CD8-positive, alpha-beta memory T cell (primary cell): ENCODE measurements around the gene DDX31. TPM values are rescaled to one million over a fixed set of nuclear protein-coding genes. Genes with fewer than 3 reads are reported as not detected.
A peak's percentile ranks its signal among the peaks of the same experiment; 100 is the strongest.

Experiments
- CTCF ChIA-PET: fragments of 350-600 bp; sonication (Branson Sonifier 250); formaldehyde crosslinking; loops from one replicate; lab custom pipeline; 2021; ENCODE audit warnings: antibody characterized with exemption; lab: Charles Lee
- POLR2A ChIA-PET: fragments of 350-600 bp; sonication (Branson Sonifier 250); formaldehyde crosslinking; loops from one replicate; lab custom pipeline; 2021; ENCODE audit warnings: antibody characterized with exemption; lab: Charles Lee
- DNase-seq, 5 donors: peaks; one replicate each; pipeline versions ENCODE4 v3.0.0 to v3.0.0-alpha.2; 2020 to 2022; ENCODE audit warnings: mixed read lengths in 1 of 5
- H3K27ac ChIP-seq: one replicate; pipeline ENCODE4 v1.7.0; 2013; ENCODE audit warnings: low read depth, mild to moderate bottlenecking, low read length, moderate library complexity
- H3K27me3 ChIP-seq: 2 replicates; pipeline ENCODE4 v1.7.0; 2013; ENCODE audit warnings: low read length, mild to moderate bottlenecking; ENCODE audit not compliant: insufficient read depth, poor library complexity, severe bottlenecking
- H3K36me3 ChIP-seq: 2 replicates; pipeline ENCODE4 v1.7.0; 2013; ENCODE audit warnings: mild to moderate bottlenecking, low read length, moderate library complexity; ENCODE audit not compliant: insufficient read depth
- H3K4me1 ChIP-seq: 2 replicates; pipeline ENCODE4 v1.7.0; 2013; ENCODE audit warnings: mild to moderate bottlenecking, low read length, moderate library complexity; ENCODE audit not compliant: insufficient read depth
- H3K4me3 ChIP-seq: 2 replicates; pipeline ENCODE4 v1.7.0; 2013; ENCODE audit warnings: mild to moderate bottlenecking, low read length
- H3K9me3 ChIP-seq: 2 replicates; pipeline ENCODE4 v1.7.0; 2013; ENCODE audit warnings: mild to moderate bottlenecking, low read length
- H3K27ac Mint-ChIP-seq, 8 donors: one replicate each; pipeline ENCODE4 v1.8.0; 2020 to 2021; ENCODE audit warnings: mixed read lengths in 8 of 8, mild to moderate bottlenecking in 6 of 8, inconsistent platforms in 3 of 8, moderate library complexity in 3 of 8
- H3K27me3 Mint-ChIP-seq, 2 donors: one replicate each; pipeline ENCODE4 v1.8.0; 2020 to 2021; ENCODE audit warnings: mixed read lengths in 2 of 2, mild to moderate bottlenecking in 1 of 2, moderate library complexity in 1 of 2
- H3K36me3 Mint-ChIP-seq, 3 donors: one replicate each; pipeline ENCODE4 v1.8.0; 2020 to 2021; ENCODE audit warnings: mixed read lengths in 3 of 3, inconsistent platforms in 1 of 3, mild to moderate bottlenecking in 1 of 3
- H3K4me1 Mint-ChIP-seq, 3 donors: one replicate each; pipeline ENCODE4 v1.8.0; 2020 to 2021; ENCODE audit warnings: mixed read lengths in 3 of 3, inconsistent platforms in 1 of 3, mild to moderate bottlenecking in 1 of 3
- H3K4me3 Mint-ChIP-seq, 7 donors: one replicate each; pipeline ENCODE4 v1.8.0; 2020 to 2021; ENCODE audit warnings: mixed read lengths in 7 of 7, mild to moderate bottlenecking in 6 of 7, moderate library complexity in 4 of 7, inconsistent platforms in 2 of 7
- H3K9me3 Mint-ChIP-seq, 5 donors: one replicate each; pipeline ENCODE4 v1.8.0; 2020 to 2022; ENCODE audit warnings: mixed read lengths in 5 of 5, mild to moderate bottlenecking in 3 of 5, moderate library complexity in 2 of 5, inconsistent platforms in 1 of 5
- polyA plus RNA-seq: library from polyadenylated mRNA; unstranded; fragments of 300-500 nt; fragmentation: Illumina TruSeq; gene quantifications from one replicate; pipeline ENCODE4 v1.2.3, GENCODE V29; 2021
- total RNA-seq, 2 experiments: library from RNA; stranded (reverse); gene quantifications; one replicate each; pipeline ENCODE4 v1.2.3, GENCODE V29; 2021

DDX31 gene
- total and polyA plus RNA-seq, 3 experiments from 2014 or later: 7.8 to 31.3 (median 28.6) TPM

DNA sequence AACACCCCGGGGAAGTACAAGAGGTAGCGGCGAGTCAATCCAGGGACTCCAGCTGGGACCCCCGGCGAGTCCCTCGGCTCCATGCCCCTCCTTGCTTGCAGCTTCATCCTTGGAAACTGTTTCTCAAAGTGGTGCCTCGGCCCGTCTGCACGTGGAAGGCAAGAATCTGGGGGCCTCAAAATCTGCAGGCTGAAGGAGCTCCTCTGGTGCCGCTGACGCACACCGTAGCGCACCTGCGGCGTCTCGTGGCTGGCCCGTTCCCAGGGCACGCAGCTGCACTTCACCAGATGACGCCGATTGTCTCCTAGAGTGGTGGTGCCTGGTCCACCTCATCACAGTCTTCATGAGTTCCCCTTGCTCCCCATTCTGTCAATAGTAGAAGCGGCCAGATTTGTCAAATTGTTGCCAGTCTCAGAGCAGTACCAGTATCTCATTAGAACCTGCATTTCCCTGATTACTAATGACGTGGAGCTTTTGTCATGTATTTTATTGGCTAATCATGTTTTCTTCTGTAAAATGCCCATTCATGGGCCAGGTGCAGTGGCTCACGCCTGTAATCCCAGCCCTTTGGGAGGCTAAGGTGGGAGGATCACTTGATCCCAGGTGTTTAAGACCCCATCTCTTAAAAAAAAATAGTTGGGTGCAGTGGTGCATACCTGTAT, 39.1 kb upstream of the DDX31 start:
- Mint-ChIP-seq H3K27ac (no peak overlapping the region), H3K27me3 (peaks cover 15 to 31% of the 10 kb centered on the region in 2 donors), H3K36me3 (no peaks in the 10 kb centered on the region), H3K4me3 (no peak overlapping the region), H3K4me1 (no peaks in the 10 kb centered on the region), H3K9me3 (no peaks in the 10 kb centered on the region)
- no peaks in the 10 kb centered on the region for H3K27me3 ChIP-seq
- CTCF ChIA-PET: no interaction called here
- DNase-seq: no peak
- H3K4me1 ChIP-seq: no peaks in the 10 kb centered on the region
- no peak overlapping the region for H3K27ac ChIP-seq
- POLR2A ChIA-PET: no interaction called here
- no peaks in the 10 kb centered on the region for H3K36me3 ChIP-seq
- no peaks in the 10 kb centered on the region for H3K9me3 ChIP-seq
- H3K4me3 ChIP-seq: no peak overlapping the region

DNA sequence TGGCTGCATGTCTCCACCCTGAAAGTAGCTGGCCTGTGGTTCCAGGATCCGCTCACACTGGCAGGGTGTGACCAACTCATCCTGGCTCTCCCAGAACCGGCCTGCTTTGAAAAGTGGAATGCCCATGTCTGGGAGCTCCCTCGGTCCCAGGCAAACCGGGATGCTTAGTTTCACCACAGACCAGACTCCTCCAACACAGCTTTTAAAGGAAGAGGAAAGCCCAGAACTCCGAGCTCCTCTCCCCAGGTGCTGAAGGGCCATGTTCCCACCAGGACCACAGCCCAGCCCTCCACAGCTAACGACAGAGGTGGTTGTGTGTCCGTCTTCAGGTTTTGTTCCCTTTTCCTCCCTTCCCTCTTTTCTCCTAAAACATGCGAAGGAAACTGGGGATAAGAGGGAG, 38.5 kb upstream of the DDX31 start:
- Histone ChIP-seq H3K27me3 (no peaks in the 10 kb centered on the region), H3K9me3 (no peaks in the 10 kb centered on the region), H3K27ac (no peak overlapping the region), H3K36me3 (no peaks in the 10 kb centered on the region), H3K4me1 (no peaks in the 10 kb centered on the region), H3K4me3 (no peak overlapping the region)
- H3K27me3 Mint-ChIP-seq: peaks cover 15 to 28% of the 10 kb centered on the region in 2 donors
- H3K4me1 Mint-ChIP-seq: no peaks in the 10 kb centered on the region
- CTCF ChIA-PET: no interaction called here
- no peaks in the 10 kb centered on the region for H3K9me3 Mint-ChIP-seq
- POLR2A ChIA-PET: no interaction called here
- H3K27ac Mint-ChIP-seq: no peak overlapping the region
- H3K36me3 Mint-ChIP-seq: no peaks in the 10 kb centered on the region
- DNase-seq: no peak
- H3K4me3 Mint-ChIP-seq: no peak overlapping the region

DNA sequence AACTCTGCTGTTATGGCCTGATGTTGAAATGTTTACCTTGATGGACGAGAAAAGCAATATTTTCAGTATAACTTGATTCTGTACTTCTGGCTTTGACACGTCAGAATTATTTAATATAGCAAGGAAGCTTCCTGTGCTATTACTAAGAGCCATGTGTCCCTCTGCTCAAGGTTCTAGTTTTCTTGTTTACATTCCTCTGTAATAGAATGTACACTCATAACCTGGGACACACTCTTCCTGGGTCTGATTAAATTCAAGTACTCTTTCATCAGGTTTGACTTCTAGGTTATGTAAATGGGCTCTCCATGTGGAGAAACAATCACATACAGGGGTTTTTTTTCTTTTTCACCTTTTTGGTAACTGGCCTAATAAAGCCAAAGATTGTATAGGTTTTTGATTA, 33.6 kb upstream of the DDX31 start:
- CTCF ChIA-PET: no interaction called here
- Histone ChIP-seq H3K27me3 (no peaks in the 10 kb centered on the region), H3K27ac (no peak overlapping the region), H3K36me3 (no peaks in the 10 kb centered on the region), H3K4me1 (no peaks in the 10 kb centered on the region), H3K4me3 (no peak overlapping the region), H3K9me3 (no peaks in the 10 kb centered on the region)
- Mint-ChIP-seq H3K27ac (no peak overlapping the region), H3K27me3 (peaks cover 11 to 22% of the 10 kb centered on the region in 2 donors), H3K36me3 (peaks cover 0 to 4% (median 0%) of the 10 kb centered on the region in 3 donors), H3K4me3 (no peak overlapping the region), H3K9me3 (peaks cover 4% of the 10 kb centered on the region in 5 donors), H3K4me1 (no peaks in the 10 kb centered on the region)
- DNase-seq: no peak
- POLR2A ChIA-PET: no interaction called here

DNA sequence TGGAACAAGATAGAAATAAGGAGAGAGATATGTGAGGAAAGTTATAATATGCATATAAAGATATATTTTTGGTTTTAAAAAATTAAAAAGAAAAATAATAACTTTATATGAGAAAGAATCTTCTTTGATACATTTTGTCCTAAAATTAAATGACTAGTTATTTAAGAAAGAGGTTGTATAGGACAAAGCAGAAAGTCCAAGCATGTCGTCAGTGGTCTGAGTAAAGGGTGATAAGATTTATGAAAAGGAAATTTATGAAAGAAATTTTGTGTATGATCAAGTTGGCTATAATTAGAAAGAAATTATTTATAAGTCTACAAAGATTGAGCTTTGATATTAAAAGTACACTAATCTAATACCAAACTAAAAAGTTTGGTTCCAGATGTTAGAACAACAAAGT, 32.5 kb upstream of the DDX31 start:
- H3K27me3 ChIP-seq: no peaks in the 10 kb centered on the region
- CTCF ChIA-PET: no interaction called here
- POLR2A ChIA-PET: no interaction called here
- H3K36me3 ChIP-seq: no peaks in the 10 kb centered on the region
- no peak overlapping the region for H3K27ac ChIP-seq
- Mint-ChIP-seq H3K4me1 (no peaks in the 10 kb centered on the region), H3K9me3 (peaks cover 9 to 15% (median 15%) of the 10 kb centered on the region in 5 donors), H3K36me3 (peaks cover 0 to 13% (median 0%) of the 10 kb centered on the region in 3 donors), H3K27me3 (peaks cover 12 to 20% of the 10 kb centered on the region in 2 donors), H3K27ac (no peak overlapping the region), H3K4me3 (no peak overlapping the region)
- H3K9me3 ChIP-seq: peaks cover 6% of the 10 kb centered on the region
- H3K4me3 ChIP-seq: no peak overlapping the region
- H3K4me1 ChIP-seq: no peaks in the 10 kb centered on the region
- no peak for DNase-seq

DNA sequence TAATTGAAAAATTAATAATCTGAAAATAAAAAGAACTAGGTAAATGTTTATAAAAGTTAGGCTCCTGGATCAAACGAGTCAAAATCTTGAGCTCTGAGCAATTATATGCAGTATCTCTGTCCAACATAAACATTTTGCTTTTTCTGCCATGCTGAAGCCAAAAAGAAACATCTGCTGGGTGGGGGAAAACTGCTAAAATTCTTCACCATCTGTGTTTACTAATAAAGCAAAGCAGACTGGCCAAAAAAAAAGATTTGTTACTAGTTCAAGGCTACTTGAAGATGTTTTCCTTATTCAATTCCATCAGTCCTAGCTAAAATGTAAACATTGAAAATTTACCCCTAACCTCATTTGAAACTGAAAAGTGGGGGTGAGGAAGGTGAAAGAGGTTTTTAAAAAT, 30.2 kb upstream of the DDX31 start:
- POLR2A ChIA-PET: no interaction called here
- H3K4me3 Mint-ChIP-seq: no peak overlapping the region

DNA sequence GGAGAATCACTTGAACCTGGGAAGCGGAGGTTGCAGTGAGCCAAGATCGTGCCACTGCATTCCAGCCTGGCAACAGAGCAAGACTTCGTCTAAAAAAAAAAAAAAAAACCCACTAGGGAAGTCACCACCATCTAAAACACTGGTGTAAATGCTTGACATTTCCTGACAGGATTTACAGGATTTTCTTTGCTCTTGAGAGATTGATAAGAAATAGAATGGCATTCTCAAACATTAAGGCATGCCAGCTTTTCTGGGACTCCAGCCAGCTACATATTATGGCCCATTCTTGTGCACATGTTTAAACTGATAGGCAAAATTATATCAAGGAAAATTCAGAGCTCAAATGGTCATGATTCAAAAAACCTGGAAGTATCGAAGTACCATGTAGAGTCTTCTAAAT, 29.2 kb upstream of the DDX31 start:
- Mint-ChIP-seq H3K4me3 (no peak overlapping the region), H3K36me3 (peaks cover 0 to 28% (median 2%) of the 10 kb centered on the region in 3 donors), H3K27me3 (peaks cover 6 to 7% of the 10 kb centered on the region in 2 donors), H3K4me1 (peaks cover 0 to 4% (median 0%) of the 10 kb centered on the region in 3 donors), H3K27ac (no peak overlapping the region), H3K9me3 (peaks cover 16 to 34% (median 26%) of the 10 kb centered on the region in 5 donors)
- Histone ChIP-seq H3K9me3 (peaks cover 16% of the 10 kb centered on the region), H3K27me3 (no peaks in the 10 kb centered on the region), H3K4me1 (no peaks in the 10 kb centered on the region), H3K27ac (no peak overlapping the region), H3K4me3 (no peak overlapping the region), H3K36me3 (no peaks in the 10 kb centered on the region)
- ChIA-PET CTCF (no interaction called here), POLR2A (no interaction called here)
- no peak for DNase-seq

More for the DNA sequence above, 30.2 kb upstream of the DDX31 start:
- H3K27ac Mint-ChIP-seq: no peak overlapping the region
- peaks cover 7 to 9% of the 10 kb centered on the region in 2 donors for H3K27me3 Mint-ChIP-seq
- Histone ChIP-seq H3K27ac (no peak overlapping the region), H3K4me1 (no peaks in the 10 kb centered on the region), H3K36me3 (no peaks in the 10 kb centered on the region), H3K27me3 (no peaks in the 10 kb centered on the region), H3K9me3 (peaks cover 16% of the 10 kb centered on the region), H3K4me3 (no peak overlapping the region)
- H3K9me3 Mint-ChIP-seq: peaks cover 16 to 28% (median 26%) of the 10 kb centered on the region in 5 donors
- peaks cover 0 to 22% (median under 1%) of the 10 kb centered on the region in 3 donors for H3K36me3 Mint-ChIP-seq
- no peaks in the 10 kb centered on the region for H3K4me1 Mint-ChIP-seq
- CTCF ChIA-PET: no interaction called here
- no peak for DNase-seq

DNA sequence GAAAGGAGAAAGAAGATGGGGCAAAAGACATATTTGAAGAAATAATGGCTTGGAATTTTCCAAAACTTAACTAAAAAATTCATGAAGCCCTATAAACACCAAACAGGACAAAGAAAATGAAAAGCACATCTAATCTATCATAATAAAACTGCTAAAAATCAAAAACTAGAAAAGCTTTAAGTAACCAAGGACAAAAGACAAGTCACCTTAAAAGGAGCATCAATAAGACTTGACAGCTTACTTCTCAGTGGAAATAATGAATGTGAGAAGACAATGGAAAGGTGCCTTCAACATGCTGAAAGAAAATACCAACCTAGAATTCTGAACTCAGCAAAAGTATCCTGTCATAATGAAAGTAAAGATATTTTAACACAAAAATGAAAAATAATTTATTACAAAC, 27.4 kb upstream of the DDX31 start:
- H3K27me3 ChIP-seq: no peaks in the 10 kb centered on the region
- H3K4me1 Mint-ChIP-seq: peaks cover 0 to 6% (median 0%) of the 10 kb centered on the region in 3 donors
- POLR2A ChIA-PET: no interaction called here
- H3K36me3 ChIP-seq: no peaks in the 10 kb centered on the region
- no peak for DNase-seq
- no peak overlapping the region for H3K27ac ChIP-seq
- CTCF ChIA-PET: no interaction called here
- H3K9me3 ChIP-seq: peaks cover 16% of the 10 kb centered on the region
- no peaks in the 10 kb centered on the region for H3K4me1 ChIP-seq
- H3K36me3 Mint-ChIP-seq: peaks cover 1 to 29% (median 2%) of the 10 kb centered on the region in 3 donors
- no peak overlapping the region for H3K4me3 Mint-ChIP-seq
- H3K27ac Mint-ChIP-seq: no peak overlapping the region
- H3K4me3 ChIP-seq: no peak overlapping the region
- peaks cover 6 to 7% of the 10 kb centered on the region in 2 donors for H3K27me3 Mint-ChIP-seq
- H3K9me3 Mint-ChIP-seq: peaks cover 16 to 34% (median 26%) of the 10 kb centered on the region in 5 donors

DNA sequence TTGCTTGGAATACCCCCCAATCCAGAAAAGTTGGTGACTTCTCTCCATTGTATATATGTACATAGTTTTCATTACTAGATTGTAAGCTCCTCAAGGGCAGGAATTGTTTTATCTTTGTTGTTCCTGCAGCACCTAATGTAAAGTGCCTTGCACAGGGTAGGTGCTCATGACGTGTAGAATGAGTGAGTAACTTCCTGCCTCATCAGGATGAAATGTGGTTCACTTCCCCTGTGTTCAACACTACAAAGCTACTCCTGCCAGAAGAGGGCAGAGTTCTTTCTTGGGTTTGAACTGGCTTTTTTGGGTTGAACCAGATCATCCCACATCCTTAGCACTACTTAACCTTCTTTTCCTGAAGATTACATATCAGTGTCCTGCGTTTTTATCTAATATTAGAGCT, 24.4 kb upstream of the DDX31 start:
- Histone ChIP-seq H3K9me3 (peaks cover 16% of the 10 kb centered on the region), H3K36me3 (no peaks in the 10 kb centered on the region), H3K4me3 (no peak overlapping the region), H3K4me1 (no peaks in the 10 kb centered on the region), H3K27me3 (no peaks in the 10 kb centered on the region), H3K27ac (no peak overlapping the region)
- ChIA-PET POLR2A (no interaction called here), CTCF (no interaction called here)
- peaks cover 5 to 6% of the 10 kb centered on the region in 2 donors for H3K27me3 Mint-ChIP-seq
- peak overlapping the region in 1 of 8 donors; percentile 5 for H3K27ac Mint-ChIP-seq
- H3K9me3 Mint-ChIP-seq: peaks cover 16 to 34% (median 26%) of the 10 kb centered on the region in 5 donors
- H3K36me3 Mint-ChIP-seq: peaks cover 13 to 35% (median 29%) of the 10 kb centered on the region in 3 donors
- DNase-seq: peak in 1 of 5 donors; percentile 11
- H3K4me1 Mint-ChIP-seq: peaks cover 0 to 6% (median 0%) of the 10 kb centered on the region in 3 donors
- no peak overlapping the region for H3K4me3 Mint-ChIP-seq
